ENCODE measurements around the gene GP5. TPM values are rescaled to one million over a fixed set of nuclear protein-coding genes. Genes with fewer than 3 reads are reported as not detected.

Gene GP5
- total RNA-seq, 2 donors from 2014 or later: 0.09 to 0.13 TPM

DNA sequence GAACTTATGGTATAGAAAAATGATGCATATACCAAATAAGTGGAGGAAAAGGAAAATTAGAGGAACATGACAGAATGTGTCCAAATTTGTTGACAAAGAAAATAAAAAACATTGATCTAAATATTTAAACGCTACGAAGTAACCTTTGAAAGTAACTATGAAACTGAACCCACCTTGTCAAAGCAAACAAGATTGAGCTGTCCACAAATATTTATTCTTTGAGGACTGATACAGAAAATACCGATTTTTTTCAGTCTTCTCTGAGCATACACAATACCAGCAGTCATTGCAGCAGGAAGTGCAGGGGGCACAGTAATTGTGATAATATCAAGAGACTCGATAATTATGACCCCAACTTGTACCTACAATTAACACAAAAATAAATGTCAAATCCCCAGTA lies 47.7 kb upstream of the GP5 start:
- H3K27me3 ChIP-seq (ENCODE audit: control insufficient read depth, insufficient read depth, low read length, poor library complexity, severe bottlenecking): no peaks in the 10 kb centered on the region
- peaks cover 79% of the 10 kb centered on the region for H3K36me3 ChIP-seq (ENCODE audit: control insufficient read depth, insufficient read depth, low read length)
- H3K9ac ChIP-seq (ENCODE audit: extremely low read depth, low read length, poor library complexity, severe bottlenecking): no peak overlapping the region
- Mint-ChIP-seq H3K36me3 (ENCODE audit: low read depth) (peaks cover 65% of the 10 kb centered on the region), H3K4me1 (peaks cover 22% of the 10 kb centered on the region), H3K4me3 (no peak overlapping the region), H3K9me3 (no peaks in the 10 kb centered on the region), H3K27me3 (ENCODE audit: insufficient read depth) (no peaks in the 10 kb centered on the region), H3K27ac (no peak overlapping the region)
- H3K27ac ChIP-seq (ENCODE audit: low read depth, low read length): no peak overlapping the region
- no peak for DNase-seq
- peaks cover 3% of the 10 kb centered on the region for H3K4me1 ChIP-seq (ENCODE audit: control insufficient read depth, insufficient read depth, low read length)
- no peak overlapping the region for H3K4me3 ChIP-seq (ENCODE audit: low read length)
- WGBS, 2 experiments (ENCODE audit: insufficient coverage in 1 of 2, insufficient read length in 1 of 2): 96 to 100% methylated on average over 2 to 4 of the region's 4 CpGs
- H3K9me3 ChIP-seq (ENCODE audit: control insufficient read depth, low read length): no peaks in the 10 kb centered on the region
- TF ChIP-seq, protein P1, sequence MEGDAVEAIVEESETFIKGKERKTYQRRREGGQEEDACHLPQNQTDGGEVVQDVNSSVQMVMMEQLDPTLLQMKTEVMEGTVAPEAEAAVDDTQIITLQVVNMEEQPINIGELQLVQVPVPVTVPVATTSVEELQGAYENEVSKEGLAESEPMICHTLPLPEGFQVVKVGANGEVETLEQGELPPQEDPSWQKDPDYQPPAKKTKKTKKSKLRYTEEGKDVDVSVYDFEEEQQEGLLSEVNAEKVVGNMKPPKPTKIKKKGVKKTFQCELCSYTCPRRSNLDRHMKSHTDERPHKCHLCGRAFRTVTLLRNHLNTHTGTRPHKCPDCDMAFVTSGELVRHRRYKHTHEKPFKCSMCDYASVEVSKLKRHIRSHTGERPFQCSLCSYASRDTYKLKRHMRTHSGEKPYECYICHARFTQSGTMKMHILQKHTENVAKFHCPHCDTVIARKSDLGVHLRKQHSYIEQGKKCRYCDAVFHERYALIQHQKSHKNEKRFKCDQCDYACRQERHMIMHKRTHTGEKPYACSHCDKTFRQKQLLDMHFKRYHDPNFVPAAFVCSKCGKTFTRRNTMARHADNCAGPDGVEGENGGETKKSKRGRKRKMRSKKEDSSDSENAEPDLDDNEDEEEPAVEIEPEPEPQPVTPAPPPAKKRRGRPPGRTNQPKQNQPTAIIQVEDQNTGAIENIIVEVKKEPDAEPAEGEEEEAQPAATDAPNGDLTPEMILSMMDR (conservative IDR thresholded peaks at IDR 0.05): no peak

DNA sequence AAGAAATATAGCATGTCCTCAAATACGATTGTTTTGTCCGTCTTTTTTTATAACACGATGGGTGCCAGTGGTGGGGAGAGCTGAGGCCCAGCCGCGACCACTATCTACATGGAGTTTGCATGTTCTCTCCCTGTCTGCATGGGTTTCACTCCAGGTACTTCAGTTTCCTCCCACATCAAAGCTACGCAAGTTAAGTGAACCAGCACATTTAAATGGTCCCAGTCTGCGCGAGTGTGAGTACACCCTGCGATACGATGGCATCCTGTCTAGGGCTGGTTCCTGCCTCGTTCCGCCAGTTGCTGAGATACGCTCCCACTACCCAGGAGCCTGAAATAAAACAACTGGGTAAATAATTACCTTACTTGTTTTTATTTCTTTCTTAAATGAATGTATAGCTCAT lies 47.1 kb upstream of the GP5 start:
- Mint-ChIP-seq H3K36me3 (ENCODE audit: low read depth) (peaks cover 65% of the 10 kb centered on the region), H3K4me1 (peaks cover 28% of the 10 kb centered on the region), H3K27me3 (ENCODE audit: insufficient read depth) (no peaks in the 10 kb centered on the region), H3K27ac (no peak overlapping the region), H3K4me3 (no peak overlapping the region), H3K9me3 (no peaks in the 10 kb centered on the region)
- Histone ChIP-seq H3K27me3 (ENCODE audit: control insufficient read depth, insufficient read depth, low read length, poor library complexity, severe bottlenecking) (no peaks in the 10 kb centered on the region), H3K4me1 (ENCODE audit: control insufficient read depth, insufficient read depth, low read length) (peaks cover 3% of the 10 kb centered on the region), H3K9ac (ENCODE audit: extremely low read depth, low read length, poor library complexity, severe bottlenecking) (no peak overlapping the region), H3K4me3 (ENCODE audit: low read length) (no peak overlapping the region), H3K9me3 (ENCODE audit: control insufficient read depth, low read length) (no peaks in the 10 kb centered on the region), H3K27ac (ENCODE audit: low read depth, low read length) (no peak overlapping the region), H3K36me3 (ENCODE audit: control insufficient read depth, insufficient read depth, low read length) (peaks cover 79% of the 10 kb centered on the region)
- TF ChIP-seq, protein P1 (conservative IDR thresholded peaks at IDR 0.05): no peak
- 95 to 99% methylated on average over 12 to 13 of the region's 13 CpGs for WGBS, 2 experiments (ENCODE audit: insufficient coverage in 1 of 2, insufficient read length in 1 of 2)
- no peak for DNase-seq

DNA sequence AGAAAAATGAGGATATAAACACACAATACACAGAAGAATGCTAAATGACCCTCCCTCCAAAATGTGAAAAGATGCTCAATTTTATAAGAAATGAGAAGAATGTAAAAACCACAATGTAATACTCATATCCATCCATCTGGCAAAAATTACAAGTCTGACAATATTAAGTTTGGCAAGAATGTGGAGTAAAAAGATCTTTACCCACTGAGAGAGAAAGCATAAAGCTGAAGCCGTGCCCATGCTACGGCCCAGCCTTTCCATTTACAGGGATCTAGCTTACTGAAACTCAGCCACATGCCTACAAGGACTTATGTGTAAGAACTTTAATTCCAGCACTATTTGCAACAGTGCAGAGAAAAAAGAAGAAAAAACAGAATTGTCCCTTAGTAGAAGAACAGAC lies 44.8 kb upstream of the GP5 start:
- Mint-ChIP-seq H3K4me3 (no peak overlapping the region), H3K36me3 (ENCODE audit: low read depth) (peaks cover 56% of the 10 kb centered on the region), H3K4me1 (peaks cover 50% of the 10 kb centered on the region), H3K27me3 (ENCODE audit: insufficient read depth) (no peaks in the 10 kb centered on the region), H3K9me3 (no peaks in the 10 kb centered on the region), H3K27ac (no peak overlapping the region)
- no peak overlapping the region for H3K27ac ChIP-seq (ENCODE audit: low read depth, low read length)
- H3K9ac ChIP-seq (ENCODE audit: extremely low read depth, low read length, poor library complexity, severe bottlenecking): no peak overlapping the region
- no peaks in the 10 kb centered on the region for H3K27me3 ChIP-seq (ENCODE audit: control insufficient read depth, insufficient read depth, low read length, poor library complexity, severe bottlenecking)
- 92 to 93% methylated on average over 2 of the region's 2 CpGs for WGBS, 2 experiments (ENCODE audit: insufficient coverage in 1 of 2, insufficient read length in 1 of 2)
- no peak for DNase-seq
- TF ChIP-seq, protein P1 (conservative IDR thresholded peaks at IDR 0.05): no peak
- peaks cover 13% of the 10 kb centered on the region for H3K4me1 ChIP-seq (ENCODE audit: control insufficient read depth, insufficient read depth, low read length)
- H3K36me3 ChIP-seq (ENCODE audit: control insufficient read depth, insufficient read depth, low read length): peaks cover 80% of the 10 kb centered on the region
- no peak overlapping the region for H3K4me3 ChIP-seq (ENCODE audit: low read length)
- no peaks in the 10 kb centered on the region for H3K9me3 ChIP-seq (ENCODE audit: control insufficient read depth, low read length)
